GM12878 (cell line): ENCODE data around the gene WASHC2A. TPM values are rescaled to one million over a fixed set of nuclear protein-coding genes. Genes with fewer than 3 reads are reported as not detected.
"Not testable (repeated sequence)": the region's sequence is repeated elsewhere in the genome, so short reads cannot be mapped to it uniquely, and the experiment has no call there.

Source experiments
- ATAC-seq: fragments of 200-7000 bp; cut with Tn5 transposase; 3 replicates; pipeline ENCODE4 v1.9.1; 2020; ENCODE audit warnings: mild to moderate bottlenecking, moderate library complexity
- BruUV-seq: library from RNA; stranded (reverse); fragments of 400-500 nt; replicated peaks from 2 replicates; lab custom pipeline; 2021; lab: Mats Ljungman, UMichigan
- CTCF ChIA-PET: fragments of 300-600 bp; sonication (Branson Sonifier 250); formaldehyde crosslinking; extraction: SDS; loops from one replicate; lab custom pipeline; 2021; ENCODE audit warnings: inconsistent platforms; lab: Yijun Ruan, JAX
- POLR2A ChIA-PET: fragments of 350-600 bp; formaldehyde crosslinking; extraction: SDS; loops from one replicate; lab custom pipeline; 2021; ENCODE audit warnings: inconsistent platforms; lab: Charles Lee
- RAD21 ChIA-PET: fragments of 300-600 bp; sonication (Branson Sonifier 250); formaldehyde crosslinking; loops from one replicate; lab custom pipeline; 2023; ENCODE audit warnings: antibody characterized with exemption; ENCODE audit not compliant: unreplicated experiment; lab: Charles Lee
- SMC1A ChIA-PET: fragments of 300-600 bp; sonication (Branson Sonifier 250); formaldehyde crosslinking; loops from one replicate; lab custom pipeline; 2023; ENCODE audit not compliant: unreplicated experiment, uncharacterized antibody; lab: Charles Lee
- DNase-seq: peaks from one replicate; pipeline ENCODE4 v3.0.0-alpha.2; 2011; ENCODE audit warnings: low read depth, low spot score
- FAIRE-seq: peaks from 3 replicates; lab custom pipeline; 2011; peaks lifted over from hg19 to GRCh38; lab: Jason Lieb, UNC
- H2AFZ ChIP-seq: 2 replicates; pipeline ENCODE4 v1.6.0; 2011; ENCODE audit warnings: low read depth, low read length, control low read depth; ENCODE audit not compliant: control insufficient read depth
- H3K27ac ChIP-seq: 2 replicates; pipeline ENCODE4 v1.5.1; 2011; ENCODE audit warnings: control low read depth; ENCODE audit not compliant: control insufficient read depth, insufficient read depth
- H3K27me3 ChIP-seq, 2 experiments: replicated peaks in 1 of 2; 2 replicates each; pipeline versions ENCODE4 v1.6.0 to v1.6.1; 2011; ENCODE audit warnings: low read length in 1 of 2; ENCODE audit not compliant: control insufficient read depth in 2 of 2, insufficient read depth in 2 of 2
- H3K36me3 ChIP-seq, 2 experiments: 2 replicates each; pipeline ENCODE4 v1.5.1; 2011; ENCODE audit warnings: low read length in 1 of 2; ENCODE audit not compliant: control insufficient read depth in 2 of 2, insufficient read depth in 2 of 2
- H3K4me1 ChIP-seq: 2 replicates; pipeline ENCODE4 v1.6.1; 2011; ENCODE audit warnings: mild to moderate bottlenecking, low read length, moderate library complexity, mixed read lengths; ENCODE audit not compliant: control insufficient read depth, insufficient read depth
- H3K4me2 ChIP-seq: 2 replicates; pipeline ENCODE4 v1.6.0; 2011; ENCODE audit warnings: control low read depth; ENCODE audit not compliant: control insufficient read depth, insufficient read depth
- H3K4me3 ChIP-seq: fragments of 200-600 bp; sonication (generic); 2 replicates; pipeline ENCODE4 v1.5.1; 2016
- H3K79me2 ChIP-seq: 2 replicates; pipeline ENCODE4 v1.6.0; 2011; ENCODE audit warnings: low read length; ENCODE audit not compliant: control insufficient read depth, insufficient read depth
- H3K9ac ChIP-seq: 2 replicates; pipeline ENCODE4 v1.8.0; 2011; ENCODE audit warnings: low read length, control low read depth, mixed read lengths; ENCODE audit not compliant: control insufficient read depth, insufficient read depth
- H3K9me3 ChIP-seq: replicated peaks from 3 replicates; pipeline ENCODE4 v1.5.1; 2011; ENCODE audit warnings: mild to moderate bottlenecking, low read length; ENCODE audit not compliant: control insufficient read depth, insufficient read depth
- H4K20me1 ChIP-seq: 2 replicates; pipeline ENCODE4 v1.6.0; 2011; ENCODE audit not compliant: control insufficient read depth, insufficient read depth
- WGBS: methylation state at CpG from one replicate; pipeline ENCODE4 v1.1.6; 2016; ENCODE audit warnings: low lambda C conversion rate; ENCODE audit not compliant: insufficient replicate concordance, insufficient coverage; ENCODE audit errors: missing lambda C conversion rate; 5-methylcytosine and 5-hydroxymethylcytosine counted together
- in situ Hi-C: fragments of 300-500 bp; cut with MboI; formaldehyde crosslinking; loops from 9 replicates; pipeline ENCODE4 v1.14.3; 2018; ENCODE audit warnings: mixed read lengths
- intact Hi-C: fragments of 100-400 bp; cut with micrococcal nuclease; formaldehyde crosslinking; loops from one replicate; pipeline ENCODE4 v1.14.2; 2022; ENCODE audit not compliant: unreplicated experiment
- polyA plus RNA-seq, 11 experiments: library from polyadenylated mRNA; depleted of rRNA in 4 of 11; unstranded in 6 of 11; stranded (reverse) in 5 of 11; fragments of >200 nt; fragmentation: Nextera tagmentation in 4 of 11; fragmentation: Illumina TruSeq in 1 of 11; extraction: Ambion mirVana in 4 of 11; extraction: Trizol in 1 of 11; gene quantifications; 1 replicate in 1 of 11; 2 replicates in 10 of 11; pipeline versions ENCODE4 v1.2.1 to v1.2.3, GENCODE V29; 2011 to 2016; ENCODE audit warnings: inconsistent platforms in 2 of 11, missing spikeins in 2 of 11, low read depth in 1 of 11
- total RNA-seq, 4 experiments: library from RNA; depleted of rRNA in 3 of 4; stranded (reverse); fragments of >200 nt in 3 of 4; fragmentation: Illumina TruSeq in 1 of 4; extraction: Trizol in 1 of 4; gene quantifications; 2 replicates each; pipeline versions ENCODE4 v1.2.1 to v1.2.3, GENCODE V29; 2013 to 2021

WASHC2A gene
- total and polyA plus RNA-seq, 10 of the 15 experiments (the other 5 are each of a cell fraction or from before 2014, with no cell fraction given) = 3.7 to 30.3 (median 23.6) TPM

- WGBS = 100% methylated on average over 2 of the region's 5 CpGs
- H3K4me3 ChIP-seq, DNase-seq, H3K27me3 ChIP-seq, H3K36me3 ChIP-seq, CTCF ChIA-PET, RAD21 ChIA-PET, H4K20me1 ChIP-seq, H3K4me2 ChIP-seq, H2AFZ ChIP-seq, H3K9me3 ChIP-seq, H3K9ac ChIP-seq, ATAC-seq, BruUV-seq, H3K4me1 ChIP-seq, SMC1A ChIA-PET, FAIRE-seq, H3K79me2 ChIP-seq, in situ Hi-C loops, H3K27ac ChIP-seq, intact Hi-C loops, POLR2A ChIA-PET: not testable (repeated sequence)
Measured at GRCh38 chr10:50094630-50095029, 26.9 kb downstream of the WASHC2A start.

DNA sequence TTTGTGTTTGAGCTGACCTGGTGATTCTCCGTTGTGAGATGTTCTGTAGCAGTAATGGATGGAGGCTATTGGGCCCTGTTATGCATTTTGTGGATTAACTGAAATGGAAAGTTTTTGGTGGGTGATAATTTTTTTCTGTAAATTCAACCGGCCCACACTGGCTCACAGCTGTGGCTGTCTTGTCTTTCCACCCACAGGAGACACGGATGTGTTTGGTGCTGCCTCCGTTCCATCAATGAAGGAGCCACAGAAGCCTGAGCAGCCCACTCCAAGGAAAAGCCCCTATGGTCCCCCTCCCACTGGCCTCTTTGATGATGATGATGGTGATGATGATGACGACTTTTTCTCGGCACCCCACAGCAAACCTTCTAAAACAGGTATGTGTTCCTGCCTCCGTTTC is 27.6 kb downstream of the WASHC2A start:
- POLR2A ChIA-PET, intact Hi-C loops, H3K27ac ChIP-seq, BruUV-seq, SMC1A ChIA-PET, H3K4me1 ChIP-seq, CTCF ChIA-PET, FAIRE-seq, H3K4me2 ChIP-seq, in situ Hi-C loops, H3K9ac ChIP-seq, ATAC-seq, H3K36me3 ChIP-seq, H3K79me2 ChIP-seq, H3K4me3 ChIP-seq, H4K20me1 ChIP-seq, RAD21 ChIA-PET, H2AFZ ChIP-seq, H3K27me3 ChIP-seq, H3K9me3 ChIP-seq, DNase-seq: not testable (repeated sequence)
- 94% methylated on average over 7 of the region's 7 CpGs for WGBS

DNA sequence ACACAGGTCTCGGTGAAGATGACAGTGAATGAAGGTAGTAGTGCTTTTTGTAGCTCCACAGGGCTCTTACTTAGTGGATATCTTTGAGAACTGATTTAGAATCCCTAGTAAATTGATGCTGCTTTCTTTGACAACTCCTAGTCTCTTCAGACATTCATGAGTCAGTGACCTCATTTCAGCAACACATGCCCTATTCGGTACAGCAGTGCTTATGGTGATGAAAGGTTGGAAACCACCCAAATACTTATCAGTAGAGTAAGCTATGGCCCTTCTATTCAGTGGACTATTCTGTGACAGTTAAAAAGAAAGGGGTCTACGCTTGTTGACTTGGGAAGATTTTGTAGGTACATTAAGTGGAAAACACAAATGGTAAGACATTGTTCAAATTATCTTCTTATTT is 29.0 kb downstream of the WASHC2A start:
- ATAC-seq, CTCF ChIA-PET, H3K79me2 ChIP-seq, intact Hi-C loops, BruUV-seq, H3K4me1 ChIP-seq, POLR2A ChIA-PET, in situ Hi-C loops, H3K27ac ChIP-seq, H3K4me3 ChIP-seq, SMC1A ChIA-PET, H3K27me3 ChIP-seq, H4K20me1 ChIP-seq, H3K4me2 ChIP-seq, FAIRE-seq, H3K9me3 ChIP-seq, H3K36me3 ChIP-seq, H3K9ac ChIP-seq, RAD21 ChIA-PET, DNase-seq, H2AFZ ChIP-seq: not testable (repeated sequence)
- 100% methylated on average over 1 of the region's 3 CpGs for WGBS

DNA sequence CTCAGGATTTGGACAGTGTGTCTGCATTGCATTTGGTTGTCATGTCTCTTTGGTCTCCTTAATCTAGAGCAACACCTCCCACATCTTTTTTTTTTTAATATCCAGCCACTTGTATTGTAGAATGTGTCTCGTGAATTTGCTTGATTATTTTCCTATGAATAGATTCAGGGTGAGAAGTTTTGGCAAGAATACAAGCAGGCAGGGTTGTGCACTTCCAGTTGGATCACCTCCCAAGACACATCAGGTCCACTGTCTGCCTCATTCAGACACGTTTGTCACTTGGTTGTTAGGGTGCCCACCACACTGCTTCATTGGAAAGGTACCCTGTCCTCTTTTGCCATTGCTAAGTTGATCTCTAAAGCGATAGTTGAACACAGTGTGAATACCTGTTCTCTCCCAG is 30.9 kb downstream of the WASHC2A start:
- CTCF ChIA-PET, SMC1A ChIA-PET: not testable (repeated sequence)
- 92% methylated on average over 3 of the region's 3 CpGs for WGBS

More for the DNA sequence above, 30.9 kb downstream of the WASHC2A start:
- in situ Hi-C loops, H2AFZ ChIP-seq, H3K4me2 ChIP-seq, H3K9ac ChIP-seq, RAD21 ChIA-PET, H3K4me1 ChIP-seq, H3K36me3 ChIP-seq, BruUV-seq, FAIRE-seq, H3K9me3 ChIP-seq, intact Hi-C loops, H3K79me2 ChIP-seq, POLR2A ChIA-PET, H4K20me1 ChIP-seq, H3K27ac ChIP-seq, H3K27me3 ChIP-seq, ATAC-seq, H3K4me3 ChIP-seq, DNase-seq: not testable (repeated sequence)
